HG03159 (cell line): Measurements from ENCODE around the gene GGA3.
A peak's percentile ranks its signal among the peaks of the same experiment; 100 is the strongest.
"Not testable (repeated sequence)": the region's sequence is repeated elsewhere in the genome, so short reads cannot be mapped to it uniquely, and the experiment has no call there.

Experiments
- ATAC-seq: cut with Tn5 transposase; IDR thresholded peaks from one replicate; pipeline ENCODE4 v1.9.1; 2021; ENCODE audit warnings: mild to moderate bottlenecking, moderate library complexity; ENCODE audit not compliant: unreplicated experiment

GGA3 gene

DNA sequence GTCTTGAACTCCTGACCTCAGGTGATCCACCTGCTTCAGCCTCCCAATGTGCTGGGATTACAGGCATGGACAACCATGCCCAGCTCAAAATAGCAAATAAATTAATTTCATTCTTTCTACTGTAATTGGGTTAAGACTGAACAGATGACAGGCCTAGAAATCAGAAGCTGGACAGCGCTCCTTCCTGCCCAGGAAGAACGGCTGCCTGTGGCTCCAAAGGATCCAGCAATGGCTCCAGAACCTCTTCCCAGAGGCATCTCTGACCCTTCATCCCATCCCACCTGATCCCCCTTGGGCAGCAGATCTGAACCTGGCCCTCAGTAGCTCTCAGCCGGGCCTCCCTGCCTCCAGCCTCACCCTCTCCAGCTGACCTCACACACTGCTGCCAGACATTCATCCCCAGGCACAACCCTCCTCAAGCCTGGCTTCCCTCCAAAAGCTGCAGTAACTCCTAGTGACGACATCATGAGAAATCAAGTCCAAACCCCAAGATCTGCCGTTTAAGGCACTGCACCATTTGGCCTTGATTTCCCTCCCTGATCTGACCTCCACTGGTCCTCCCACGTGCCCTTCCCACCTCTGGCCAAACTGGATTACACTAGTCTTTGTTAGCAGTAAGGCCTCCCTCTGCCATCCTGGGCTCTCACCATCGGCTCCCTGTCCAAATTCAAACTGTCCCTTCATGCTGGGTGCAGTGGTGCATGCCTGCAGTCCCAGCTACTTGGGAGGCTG lies 12.7 kb upstream of the GGA3 start:
- ATAC-seq = no peak

DNA sequence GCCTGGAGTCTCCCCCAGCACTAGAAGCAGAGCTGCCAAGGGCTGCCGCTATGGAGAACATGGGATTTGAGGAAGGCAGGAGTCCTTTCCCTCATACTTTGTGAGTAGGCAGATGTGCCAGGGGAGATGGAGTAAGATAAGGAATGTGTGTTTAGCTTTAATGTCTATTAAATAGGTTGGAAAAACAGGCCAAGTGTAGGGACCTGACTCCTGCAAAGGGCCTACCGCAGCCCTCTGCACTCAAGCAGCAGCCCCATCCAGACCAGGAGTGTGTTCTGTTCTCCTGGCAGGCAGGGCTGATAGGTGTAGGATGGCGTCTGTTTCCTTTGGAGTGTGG lies 11.4 kb upstream of the GGA3 start:
- no peak for ATAC-seq

DNA sequence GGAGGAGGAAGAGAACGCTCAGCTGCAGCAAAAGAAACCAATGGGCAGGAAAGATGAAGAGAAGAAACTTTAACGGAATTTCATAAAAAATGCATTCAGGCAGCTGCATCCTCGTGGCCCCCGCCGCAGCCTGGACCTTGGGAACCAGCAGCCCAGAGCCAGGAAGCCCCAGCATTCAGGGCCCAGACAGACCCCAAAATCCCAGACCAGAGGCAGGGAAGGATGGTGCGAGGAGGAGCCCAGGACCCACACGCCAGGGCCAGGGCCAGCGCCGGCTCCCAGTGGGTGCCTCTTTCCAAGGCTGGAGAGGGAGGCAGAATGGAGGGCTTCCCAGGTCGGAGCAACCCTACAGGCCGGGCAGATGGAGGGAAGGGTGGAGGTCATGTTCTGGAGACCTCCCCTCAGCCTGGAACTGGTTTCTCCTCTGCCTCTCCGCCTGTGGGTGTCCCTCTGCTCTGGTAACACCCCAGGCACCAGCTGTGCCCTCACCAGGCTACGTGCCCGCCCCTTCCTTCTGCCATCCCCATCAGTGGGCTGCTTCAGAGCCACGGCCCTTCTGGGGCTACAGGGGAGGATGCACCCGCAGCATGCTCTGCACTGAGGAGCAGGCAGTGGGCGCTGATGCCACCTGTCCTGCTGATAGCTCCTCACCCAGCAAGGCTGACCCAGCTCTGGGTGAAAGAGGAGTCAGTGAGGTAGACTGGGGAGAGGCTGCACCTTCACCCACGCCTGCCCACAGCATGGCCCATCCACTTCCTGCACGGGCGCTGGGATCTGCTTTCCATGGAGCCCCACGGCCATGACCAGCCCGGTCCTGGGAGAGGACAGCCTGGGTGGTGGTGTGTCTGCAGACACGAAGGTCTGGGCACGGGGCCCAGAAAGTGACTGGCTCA lies 10.8 kb upstream of the GGA3 start:
- no peak for ATAC-seq

DNA sequence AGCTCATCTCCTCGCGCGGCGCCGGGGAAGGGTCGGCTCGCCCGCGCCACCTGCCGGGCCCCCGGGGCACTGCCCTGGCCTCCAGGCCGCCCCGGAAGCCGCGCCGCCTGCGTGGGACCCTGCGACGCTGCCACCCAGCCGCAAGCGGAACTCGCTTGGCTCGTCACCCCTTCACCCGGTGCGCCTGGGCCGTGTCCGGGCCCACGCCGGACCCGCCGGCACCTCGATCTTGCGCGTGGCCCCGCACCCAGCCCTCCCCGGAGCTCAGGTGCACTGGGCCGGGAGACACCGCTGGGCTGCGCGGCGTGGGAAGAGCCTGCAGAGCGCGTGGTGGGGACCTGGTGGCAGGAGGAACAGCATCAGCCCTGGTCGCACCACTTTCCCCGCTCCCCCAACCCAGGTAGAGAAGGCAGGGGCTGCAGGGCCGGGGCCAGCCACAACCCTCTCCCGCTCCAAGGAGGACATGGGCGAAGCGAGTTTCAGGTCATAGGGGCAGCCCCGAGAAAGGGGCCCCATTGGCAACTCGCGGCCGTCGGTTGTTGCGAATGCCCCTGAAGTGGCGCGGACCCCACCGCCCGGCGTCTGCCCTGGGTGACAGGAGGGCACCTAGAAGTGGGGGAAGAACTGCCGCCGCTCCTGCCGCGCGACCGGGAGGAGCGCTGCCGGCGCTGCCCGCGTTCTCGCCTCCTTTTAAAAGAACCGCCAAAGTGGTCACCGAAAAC lies 10.0 kb upstream of the GGA3 start:
- ATAC-seq = peak; percentile 57

DNA sequence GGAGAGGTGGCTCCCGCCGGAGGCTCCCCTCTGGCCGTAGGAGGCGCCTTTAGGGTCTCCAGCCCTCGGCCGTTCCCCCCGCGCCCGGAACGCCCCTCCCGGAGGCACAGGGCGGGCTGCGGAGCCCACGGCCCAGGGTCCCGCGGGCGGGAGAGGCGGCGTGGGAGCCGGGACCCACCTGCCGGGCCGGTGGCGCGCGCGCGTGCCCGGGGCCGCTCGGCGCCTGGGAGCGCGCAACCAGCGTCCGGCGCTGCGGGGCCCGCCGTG lies 9.5 kb upstream of the GGA3 start, which contains the start of gene MIF4GD:
TSS of gene MIF4GD (minus strand) at position 266 of the 267 bp plus-strand sequence. CDS start 1,036 bp downstream, outside the sequence.
- ATAC-seq = no peak

DNA sequence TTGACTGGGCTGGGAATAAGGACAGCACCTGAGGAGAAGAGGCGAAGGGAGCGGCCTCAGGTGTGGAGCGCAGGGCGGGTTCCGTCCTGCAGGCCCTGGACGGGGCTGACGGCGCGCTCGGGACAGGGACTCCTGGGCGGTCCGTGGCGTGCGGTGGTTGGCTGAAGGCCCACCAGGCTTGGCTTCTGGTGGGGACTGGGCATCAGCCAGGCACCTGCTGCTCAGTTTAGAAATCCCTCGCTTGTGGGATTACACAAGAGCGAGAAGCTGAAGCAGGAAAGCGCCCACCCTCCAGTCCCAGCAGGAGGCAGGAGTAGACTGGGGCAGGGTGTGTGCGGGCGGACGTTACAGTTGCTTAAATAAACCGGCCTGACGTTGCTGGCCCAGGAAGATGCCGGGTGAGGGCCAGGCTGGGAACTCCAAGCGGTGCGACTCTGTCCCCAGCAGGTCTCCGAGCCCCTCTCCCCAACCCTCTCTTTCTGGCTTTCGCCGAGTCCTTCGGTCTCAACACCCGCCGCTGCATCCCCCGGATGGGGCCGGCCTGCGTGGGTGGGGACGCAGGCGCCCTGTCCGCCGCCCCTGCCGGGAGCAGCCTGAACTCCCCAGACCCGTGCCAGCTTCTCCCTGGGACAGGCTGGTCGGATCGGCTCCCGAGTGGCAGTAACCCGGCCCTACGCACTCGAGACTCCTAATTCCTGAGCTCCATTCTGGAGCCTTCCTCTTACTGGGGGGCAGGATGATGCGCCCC lies 9.0 kb upstream of the GGA3 start:
- peak; percentile 38 for ATAC-seq

DNA sequence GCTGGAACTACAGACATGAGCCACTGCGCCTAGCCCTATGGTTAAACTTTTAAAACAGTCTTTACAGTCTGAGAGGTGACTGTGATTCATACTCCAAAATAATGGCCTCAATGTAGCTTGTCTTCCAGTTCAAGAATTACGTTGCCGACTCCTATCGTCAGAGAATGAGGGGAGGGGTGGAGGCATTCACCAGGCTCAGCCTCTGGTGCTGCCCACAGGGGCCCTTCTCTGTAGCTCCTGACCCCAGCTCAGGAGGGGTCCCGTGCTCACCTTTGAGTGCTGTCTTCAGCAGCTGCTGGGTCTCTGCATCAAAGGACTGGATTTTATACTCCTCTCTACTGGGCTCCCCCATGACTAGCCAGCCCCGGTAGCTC lies 8.4 kb upstream of the GGA3 start:
- no peak for ATAC-seq

DNA sequence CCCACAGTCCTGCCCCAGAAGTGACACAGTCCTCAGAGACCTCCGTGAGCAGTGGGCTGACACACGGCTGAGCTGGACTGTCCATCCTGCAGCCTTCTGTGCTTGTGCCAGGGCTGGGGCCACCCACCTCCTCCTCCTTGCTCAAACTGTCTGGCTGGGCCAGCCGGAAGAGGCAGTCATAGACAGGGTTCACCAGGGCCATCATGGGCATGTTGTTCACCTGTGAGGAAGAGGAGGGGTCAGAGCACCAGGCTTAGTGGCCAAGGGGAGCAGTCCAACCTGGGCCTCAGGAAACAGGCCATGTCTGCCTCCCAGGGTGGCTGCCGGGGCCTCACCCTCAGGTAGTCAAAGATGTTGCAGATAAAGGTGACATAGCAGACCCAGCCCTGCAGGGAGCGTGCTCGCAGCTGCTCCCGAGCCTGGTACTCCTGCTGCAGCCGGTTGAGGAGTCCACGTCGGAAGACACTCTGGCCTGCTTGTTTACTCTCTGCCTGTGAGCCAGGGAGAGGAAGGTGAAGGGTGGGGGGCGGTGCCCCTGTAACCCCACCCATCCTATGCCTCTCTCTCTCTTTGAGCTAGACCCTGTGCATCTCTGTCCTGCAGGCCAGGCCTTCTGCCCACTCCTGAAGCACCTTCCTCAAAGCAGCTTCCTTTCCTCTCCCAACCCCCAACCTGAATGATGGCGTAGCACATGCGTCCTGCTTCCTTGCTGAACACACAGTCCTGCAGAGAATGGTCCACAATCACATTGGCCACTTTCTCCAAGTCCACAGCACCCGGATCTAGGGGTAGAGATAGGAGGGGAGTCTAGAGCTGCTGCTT lies 6.2 kb upstream of the GGA3 start:
- ATAC-seq = no peak

DNA sequence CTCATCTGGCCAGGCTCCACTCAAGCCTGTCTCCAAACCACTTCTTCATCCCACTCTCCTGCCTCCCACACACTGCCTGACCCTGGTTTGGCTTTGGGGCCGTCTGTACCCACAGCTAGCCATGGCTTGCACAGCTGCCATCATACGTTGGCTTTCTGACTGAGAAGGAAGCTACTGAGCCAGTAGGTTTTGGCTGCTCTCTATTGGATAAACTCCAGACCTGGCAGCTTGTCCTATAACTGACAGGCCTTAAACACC lies 5.7 kb upstream of the GGA3 start:
- no peak for ATAC-seq

DNA sequence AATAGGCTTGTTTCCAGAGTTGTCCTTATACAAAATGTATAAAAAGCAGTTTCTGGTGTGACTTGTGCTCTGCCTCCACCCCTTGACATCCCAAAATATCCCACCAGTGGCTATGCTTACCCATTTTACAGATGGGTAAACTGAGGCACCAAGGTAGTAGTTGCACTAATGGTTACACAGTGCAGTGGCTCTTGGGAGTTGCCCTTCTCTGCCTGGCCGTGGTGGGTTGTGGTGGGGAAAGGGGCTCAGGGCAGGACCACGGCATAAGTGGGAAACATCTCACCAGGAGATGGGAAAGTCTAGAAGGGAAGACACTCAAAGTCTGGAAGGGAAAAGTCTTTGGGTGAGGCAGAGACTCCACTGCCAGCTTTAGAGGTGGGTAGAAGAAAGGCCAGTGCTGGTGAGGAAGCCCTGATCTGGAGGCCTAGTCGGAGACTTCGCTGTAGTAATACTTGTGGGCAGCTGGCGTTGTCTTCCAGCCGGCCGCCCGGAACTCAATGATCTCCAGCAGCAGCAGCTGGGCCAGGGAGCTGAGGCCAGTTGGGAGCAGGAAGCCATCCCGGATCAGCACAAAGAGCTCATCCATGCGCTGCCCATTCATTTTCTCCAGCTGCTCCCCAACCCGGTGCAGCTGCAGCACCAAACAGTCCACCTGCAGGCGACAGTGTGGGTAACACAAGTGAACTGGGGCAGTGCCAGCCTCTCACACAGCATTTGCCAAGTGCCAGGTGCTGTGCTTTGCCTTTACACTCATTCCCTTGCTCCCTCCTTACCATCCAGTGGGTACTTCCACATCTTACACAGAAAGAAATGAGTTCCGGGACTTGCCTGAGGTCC lies 5.1 kb upstream of the GGA3 start:
- no peak for ATAC-seq

DNA sequence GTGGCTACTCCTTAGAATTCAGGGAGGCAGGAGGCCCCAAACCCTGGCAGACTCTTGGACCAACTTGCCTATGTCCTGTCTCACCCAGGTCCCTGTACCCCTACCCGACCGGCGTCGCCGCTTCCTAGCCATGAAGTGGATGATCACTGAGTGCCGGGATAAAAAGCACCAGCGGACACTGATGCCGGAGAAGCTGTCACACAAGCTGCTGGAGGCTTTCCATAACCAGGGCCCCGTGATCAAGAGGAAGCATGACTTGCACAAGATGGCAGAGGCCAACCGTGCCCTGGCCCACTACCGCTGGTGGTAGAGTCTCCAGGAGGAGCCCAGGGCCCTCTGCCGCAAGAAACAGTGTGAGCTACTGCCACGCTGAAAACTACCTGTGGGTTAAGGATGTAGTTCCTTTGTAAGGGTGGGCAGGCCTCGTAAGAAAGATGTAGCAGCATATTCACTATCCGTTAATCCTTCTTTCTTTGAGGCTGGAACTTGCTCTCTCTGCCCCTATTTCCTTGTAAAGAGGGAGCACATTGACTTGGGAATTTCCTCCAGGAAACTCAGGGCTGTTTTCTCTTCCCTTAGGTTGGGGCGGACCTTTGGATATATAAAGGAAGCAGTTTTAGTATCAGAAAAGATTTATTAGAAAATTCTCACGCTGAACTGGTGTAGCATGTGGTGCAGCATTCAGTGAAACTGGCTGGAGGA lies 4.4 kb upstream of the GGA3 start:
- no peak for ATAC-seq

DNA sequence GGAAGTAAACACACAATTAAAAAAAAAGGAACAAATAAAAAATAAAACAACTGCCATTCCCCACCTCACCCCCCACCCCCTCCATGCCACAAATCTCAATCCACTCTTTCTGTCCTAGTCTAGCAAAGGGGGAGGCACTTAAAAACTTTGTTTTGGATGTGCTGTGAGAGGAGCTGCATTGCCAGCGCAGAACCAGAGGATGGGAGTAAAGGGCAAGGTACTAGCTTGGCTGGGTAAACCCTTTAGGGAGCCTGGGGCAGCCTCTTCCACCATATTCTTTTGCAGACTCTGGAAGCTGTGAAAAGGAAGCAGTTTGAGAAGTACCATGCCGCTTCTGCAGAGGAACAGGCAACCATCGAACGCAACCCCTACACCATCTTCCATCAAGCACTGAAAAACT lies 1.6 kb upstream of the GGA3 start:
- ATAC-seq = no peak

DNA sequence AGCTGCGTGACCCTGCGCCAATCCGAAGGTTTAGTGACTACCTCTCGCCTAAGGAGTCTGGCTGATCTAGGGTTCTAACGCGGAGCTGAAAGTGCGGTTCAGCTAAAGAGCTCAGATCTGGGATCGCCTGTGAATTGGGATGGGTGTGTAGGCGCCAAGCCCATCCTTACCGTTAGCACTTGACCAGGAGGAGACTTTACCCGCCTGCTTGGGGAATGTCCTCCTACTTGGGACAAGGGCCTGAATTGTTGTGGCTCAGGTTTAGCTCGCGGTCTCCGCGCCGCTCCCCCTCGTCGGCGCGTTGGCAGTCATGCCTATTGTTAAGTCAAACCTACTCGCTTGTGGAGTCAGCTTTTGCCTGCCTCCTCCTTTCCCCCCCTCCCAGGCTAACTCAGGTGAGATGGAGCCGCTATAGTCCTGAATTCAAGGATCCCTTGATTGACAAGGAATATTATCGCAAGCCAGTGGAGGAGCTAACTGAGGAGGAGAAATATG lies 753 bp upstream of the GGA3 start:
- peak; percentile 10 for ATAC-seq

DNA sequence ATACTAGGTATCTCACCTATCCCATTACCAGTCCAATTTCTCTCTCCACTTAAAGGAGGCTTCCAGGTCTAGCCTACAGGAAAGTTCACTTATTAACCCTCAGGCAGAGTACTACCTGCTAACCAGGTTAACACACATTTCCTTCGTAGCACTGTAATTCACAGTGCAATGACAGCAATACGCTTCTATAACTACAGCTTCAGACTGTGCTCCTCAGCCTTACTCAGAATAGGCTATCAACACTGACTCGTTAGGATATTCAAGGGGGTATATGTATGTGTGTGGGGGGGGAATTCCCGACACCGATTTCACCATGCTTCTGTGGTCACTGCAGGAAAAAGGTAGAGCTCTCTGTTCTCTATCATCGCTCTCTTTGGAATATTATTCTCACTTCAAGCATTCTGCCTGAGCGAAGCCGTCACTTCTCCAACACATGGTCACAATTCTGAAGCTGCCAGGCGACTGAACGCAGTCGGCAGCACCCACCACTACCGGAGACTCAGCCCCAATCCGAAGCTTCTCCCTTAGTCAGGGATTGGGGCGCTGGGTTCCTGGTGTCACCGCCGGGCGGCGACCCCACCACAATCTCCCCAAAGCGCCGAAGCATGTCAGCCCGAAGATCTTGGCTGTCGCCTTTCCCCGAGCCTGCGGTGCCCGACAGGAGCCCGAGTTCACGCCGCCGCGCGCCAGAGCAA lies 618 bp downstream of the GGA3 start:
- ATAC-seq = peak; percentile 21

DNA sequence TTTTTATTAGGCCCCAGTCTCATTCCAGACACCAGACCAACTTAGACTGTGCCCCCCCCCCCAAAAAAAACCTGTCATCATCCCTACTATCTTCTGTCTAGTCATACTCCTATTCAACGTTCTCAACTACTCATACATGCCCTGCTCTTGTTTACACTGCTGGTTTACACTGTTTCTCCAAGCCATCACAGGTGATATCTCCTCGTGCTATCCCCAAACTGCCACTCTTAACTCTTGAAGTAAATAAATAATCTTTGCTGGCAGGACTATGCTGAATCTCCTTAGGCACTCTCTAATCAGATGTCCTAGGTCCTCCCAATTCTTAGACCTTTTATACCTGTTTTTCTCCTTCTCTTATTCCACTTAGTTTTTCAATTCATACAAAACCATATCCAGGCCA lies 4.2 kb downstream of the GGA3 start:
- not testable (repeated sequence) for ATAC-seq

DNA sequence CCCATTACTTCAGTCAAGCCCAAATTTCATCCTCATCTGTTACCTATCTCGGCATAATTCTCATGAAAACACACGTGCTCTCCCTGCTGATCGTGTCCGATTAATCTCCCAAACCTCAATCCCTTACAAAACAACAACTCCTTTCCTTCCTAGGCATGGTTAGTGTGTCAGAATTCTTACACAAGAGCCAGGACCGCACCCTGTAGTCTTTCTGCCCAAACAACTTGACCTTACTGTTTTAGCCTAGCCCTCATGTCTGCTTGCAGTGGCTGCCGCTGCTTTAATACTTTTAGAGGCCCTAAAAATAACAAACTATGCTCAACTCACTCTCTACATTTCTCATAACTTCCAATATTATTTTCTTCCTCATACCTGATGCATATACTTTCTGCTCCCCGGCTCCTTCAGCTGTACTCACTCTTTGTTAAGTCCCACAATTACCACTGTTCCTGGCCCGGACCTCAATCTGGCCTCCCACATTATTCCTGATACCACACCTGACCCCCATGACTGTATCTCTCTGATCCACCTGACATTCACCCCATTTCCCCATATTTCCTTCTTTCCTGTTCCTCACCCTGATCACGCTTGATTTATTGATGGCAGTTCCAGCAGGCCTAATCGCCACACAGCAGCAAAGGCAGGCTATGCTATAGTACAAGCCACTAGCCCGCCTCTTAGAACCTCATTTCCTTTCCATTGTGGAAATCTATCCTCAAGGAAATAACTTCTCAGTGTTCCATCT lies 5.3 kb downstream of the GGA3 start:
- ATAC-seq = not testable (repeated sequence)

DNA sequence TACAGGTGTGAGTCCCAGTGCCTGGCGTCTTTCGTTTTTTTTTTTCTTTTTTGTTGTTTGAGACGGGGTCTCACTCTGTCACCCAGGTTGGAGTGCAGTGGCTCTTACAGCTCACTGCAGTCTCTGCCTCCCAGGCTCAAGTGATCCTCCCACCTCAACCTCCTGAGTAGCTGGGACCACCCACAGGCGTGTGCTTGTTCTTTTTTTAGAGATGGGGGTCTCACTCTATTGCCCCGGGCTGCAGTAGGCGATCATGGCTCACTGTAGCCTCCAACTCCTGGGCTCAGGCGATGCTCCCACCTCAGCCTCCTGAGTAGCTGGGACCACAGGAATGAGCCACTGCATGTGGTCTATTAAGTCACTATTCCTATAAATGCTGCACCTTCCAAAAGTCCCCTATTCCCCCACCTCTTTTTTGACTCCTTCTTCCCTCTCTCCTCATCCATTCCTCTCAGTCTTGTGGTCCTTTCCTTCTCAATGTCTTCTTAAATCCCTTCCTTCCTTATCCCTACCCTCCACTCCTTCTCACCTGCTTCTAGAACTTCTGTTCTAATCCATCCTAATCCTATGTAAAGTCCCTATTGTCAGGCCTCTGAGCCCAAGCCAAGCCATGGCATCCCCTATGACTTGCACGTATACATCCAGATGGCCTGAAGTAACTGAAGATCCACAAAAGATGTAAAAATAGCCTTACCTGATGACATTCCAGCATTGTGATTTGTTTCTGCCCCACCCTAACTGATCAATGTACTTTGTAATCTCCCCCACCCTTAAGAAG lies 9.2 kb downstream of the GGA3 start:
- no peak for ATAC-seq
